Left lung (tissue), 10 donors: ENCODE measurements around the gene JMJD1C. TPM values are rescaled to one million over a fixed set of nuclear protein-coding genes. Genes with fewer than 3 reads are reported as not detected.
"Not testable (repeated sequence)": the region's sequence is repeated elsewhere in the genome, so short reads cannot be mapped to it uniquely, and the experiment has no call there.

ENCODE experiments used
- ATAC-seq: fragments of 200-7000 bp; cut with Tn5 transposase; one replicate; pipeline ENCODE4 v1.9.1; 2020; ENCODE audit warnings: moderate library complexity
- DNase-seq, 4 donors: peaks; one replicate each; pipeline ENCODE4 v3.0.0-alpha.2; 2013 to 2020
- H3K27ac ChIP-seq, 2 donors: fragments of 200-600 bp; sonication (generic) in 1 of 2; one replicate each; pipeline versions ENCODE4 v1.5.0 to v1.8.0; 2020 to 2021
- H3K27me3 ChIP-seq, 2 donors: fragments of 200-600 bp; sonication (generic) in 1 of 2; one replicate each; pipeline versions ENCODE4 v1.5.0 to v1.8.0; 2020 to 2021
- H3K36me3 ChIP-seq, 2 donors: fragments of 200-600 bp; sonication (generic) in 1 of 2; one replicate each; pipeline versions ENCODE4 v1.5.0 to v1.8.0; 2020 to 2021
- H3K4me1 ChIP-seq, 2 donors: fragments of 200-600 bp; one replicate each; pipeline ENCODE4 v1.8.0; 2021
- H3K4me3 ChIP-seq, 2 donors: fragments of 200-600 bp; sonication (generic) in 1 of 2; one replicate each; pipeline versions ENCODE4 v1.5.0 to v1.8.0; 2020 to 2021; ENCODE audit warnings: mild to moderate bottlenecking in 1 of 2
- H3K9me3 ChIP-seq, 2 donors: fragments of 200-600 bp; sonication (generic) in 1 of 2; one replicate each; pipeline versions ENCODE4 v1.5.0 to v1.8.0; 2020 to 2021
- intact Hi-C, 2 donors: fragments of 100-400 bp; cut with DNase I; formaldehyde crosslinking; loops; one replicate each; pipeline versions ENCODE4 v1.11.2 to v1.14.2; 2022
- polyA plus RNA-seq, 6 donors: library from polyadenylated mRNA; unstranded; fragments of 120-200 nt; gene quantifications; one replicate each; pipeline ENCODE4 v1.2.1, GENCODE V29; 2013; ENCODE audit not compliant: insufficient read length in 6 of 6
- total RNA-seq, 2 donors: library from RNA; stranded (reverse); fragmentation: NEBNext Ultra II Directional; extraction: Animal tissue kit (Norgen Biotek cat#: 25700); gene quantifications; one replicate each; pipeline ENCODE4 v1.2.1, GENCODE V29; 2021
- TF ChIP-seq, protein P1 (sequence below), 2 donors: fragments of 200-600 bp; sonication (generic) in 1 of 2; IDR thresholded peaks; one replicate each; pipeline versions ENCODE4 v1.5.0 to v1.8.0; 2021; ENCODE audit warnings: antibody characterized with exemption in 2 of 2
- donor health status: DM: no; HTN: yes; CAD: no.
- donor health status: DM: no; HTN: no; CAD: no.

The JMJD1C gene
- total and polyA plus RNA-seq, 8 donors, result 68.0 to 130 (median 98.6) TPM

DNA sequence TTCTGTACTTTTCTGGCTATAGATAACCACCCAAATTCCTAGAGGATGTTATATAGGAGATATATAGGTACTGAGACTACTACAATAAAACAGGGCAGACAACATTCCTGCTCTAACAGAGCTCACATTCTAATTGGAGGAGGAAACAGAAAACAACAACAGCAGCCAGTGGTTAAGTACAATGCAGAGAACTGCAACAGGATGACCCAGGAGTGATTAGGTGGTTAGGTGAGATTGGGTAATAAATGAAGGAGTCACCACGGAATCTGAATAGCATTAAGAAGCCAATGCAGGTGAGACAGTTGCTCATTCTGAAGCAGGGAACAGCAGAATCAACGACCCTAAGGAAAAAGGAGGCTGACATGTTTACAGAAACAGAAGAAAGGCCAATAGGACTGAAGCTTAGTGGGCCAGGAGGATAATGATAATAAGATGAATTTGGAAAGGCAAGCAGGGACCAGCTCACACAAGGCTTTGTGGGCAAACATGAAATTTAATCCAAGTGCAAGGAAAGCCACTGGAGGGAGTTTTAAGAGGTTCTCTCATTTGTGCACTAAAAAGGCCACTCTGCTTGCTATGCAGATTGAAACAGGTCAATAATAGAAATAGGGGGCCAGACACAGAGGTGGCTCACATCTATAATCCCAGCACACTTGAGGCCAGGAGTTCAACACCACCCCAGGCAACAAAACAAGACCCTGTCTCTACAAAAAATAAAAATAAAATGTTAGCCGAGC lies 38.5 kb upstream of the JMJD1C start:
- Histone ChIP-seq H3K36me3 (no peaks in the 10 kb centered on the region), H3K4me1 (peaks cover 0 to 12% of the 10 kb centered on the region in 2 donors), H3K27ac (no peak overlapping the region), H3K9me3 (no peaks in the 10 kb centered on the region), H3K4me3 (no peak overlapping the region), H3K27me3 (no peaks in the 10 kb centered on the region)
- no peak for ATAC-seq
- TF ChIP-seq, protein P1, sequence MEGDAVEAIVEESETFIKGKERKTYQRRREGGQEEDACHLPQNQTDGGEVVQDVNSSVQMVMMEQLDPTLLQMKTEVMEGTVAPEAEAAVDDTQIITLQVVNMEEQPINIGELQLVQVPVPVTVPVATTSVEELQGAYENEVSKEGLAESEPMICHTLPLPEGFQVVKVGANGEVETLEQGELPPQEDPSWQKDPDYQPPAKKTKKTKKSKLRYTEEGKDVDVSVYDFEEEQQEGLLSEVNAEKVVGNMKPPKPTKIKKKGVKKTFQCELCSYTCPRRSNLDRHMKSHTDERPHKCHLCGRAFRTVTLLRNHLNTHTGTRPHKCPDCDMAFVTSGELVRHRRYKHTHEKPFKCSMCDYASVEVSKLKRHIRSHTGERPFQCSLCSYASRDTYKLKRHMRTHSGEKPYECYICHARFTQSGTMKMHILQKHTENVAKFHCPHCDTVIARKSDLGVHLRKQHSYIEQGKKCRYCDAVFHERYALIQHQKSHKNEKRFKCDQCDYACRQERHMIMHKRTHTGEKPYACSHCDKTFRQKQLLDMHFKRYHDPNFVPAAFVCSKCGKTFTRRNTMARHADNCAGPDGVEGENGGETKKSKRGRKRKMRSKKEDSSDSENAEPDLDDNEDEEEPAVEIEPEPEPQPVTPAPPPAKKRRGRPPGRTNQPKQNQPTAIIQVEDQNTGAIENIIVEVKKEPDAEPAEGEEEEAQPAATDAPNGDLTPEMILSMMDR (IDR thresholded peaks at IDR 0.05), result no peak
- DNase-seq, result no peak
- intact Hi-C loops, result no loop called here

DNA sequence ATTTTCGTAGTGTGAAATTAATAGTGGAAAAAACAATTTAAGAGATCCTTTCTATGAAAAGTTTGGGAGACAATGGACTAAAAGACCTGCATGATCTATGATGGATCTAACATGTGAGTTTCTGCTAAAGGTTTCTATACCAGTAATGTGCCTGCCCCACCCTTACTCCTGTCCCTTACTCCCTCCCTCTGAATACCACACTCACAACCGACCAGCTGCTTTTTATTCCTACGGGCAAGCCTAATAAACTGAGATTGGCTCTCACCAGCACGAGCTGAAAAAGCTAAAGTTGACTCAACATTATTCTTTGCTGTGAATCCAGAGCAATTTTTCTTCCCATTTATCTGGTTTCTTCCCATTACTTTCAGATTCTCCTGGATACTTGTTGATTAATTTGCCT lies 37.6 kb upstream of the JMJD1C start:
- no peaks in the 10 kb centered on the region for H3K9me3 ChIP-seq
- ATAC-seq, result no peak
- no peak overlapping the region for H3K27ac ChIP-seq

DNA sequence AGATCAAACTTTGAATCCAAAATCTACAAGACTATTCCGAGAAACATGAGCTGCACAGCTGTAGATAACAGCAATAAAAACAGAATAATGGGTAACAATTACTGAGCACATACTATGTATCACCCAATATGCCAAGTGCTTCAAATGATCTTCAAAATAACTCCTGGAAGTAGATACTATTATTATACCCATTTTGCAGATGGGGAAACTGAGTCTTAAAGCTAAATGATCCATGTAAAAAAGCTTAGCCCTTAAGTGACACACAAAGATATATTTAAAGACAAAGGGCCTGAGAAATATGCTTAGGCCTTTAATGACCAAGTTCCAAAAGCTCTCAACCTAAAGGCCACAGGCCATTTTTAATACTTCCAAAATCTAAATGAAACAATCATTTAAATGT lies 37.1 kb upstream of the JMJD1C start:
- peaks cover 0 to 12% of the 10 kb centered on the region in 2 donors for H3K4me1 ChIP-seq
- TF ChIP-seq, protein P1 (IDR thresholded peaks at IDR 0.05), result no peak
- intact Hi-C loops, result no loop called here
- ATAC-seq (no peak), DNase-seq (no peak)
- no peaks in the 10 kb centered on the region for H3K9me3 ChIP-seq
- H3K27ac ChIP-seq, result no peak overlapping the region
- no peaks in the 10 kb centered on the region for H3K36me3 ChIP-seq
- no peak overlapping the region for H3K4me3 ChIP-seq
- no peaks in the 10 kb centered on the region for H3K27me3 ChIP-seq

More for the DNA sequence above, 37.6 kb upstream of the JMJD1C start:
- Histone ChIP-seq H3K36me3 (no peaks in the 10 kb centered on the region), H3K27me3 (no peaks in the 10 kb centered on the region), H3K4me1 (peaks cover 0 to 12% of the 10 kb centered on the region in 2 donors), H3K4me3 (no peak overlapping the region)
- intact Hi-C loops, result no loop called here
- TF ChIP-seq, protein P1 (IDR thresholded peaks at IDR 0.05), result no peak
- no peak for DNase-seq

DNA sequence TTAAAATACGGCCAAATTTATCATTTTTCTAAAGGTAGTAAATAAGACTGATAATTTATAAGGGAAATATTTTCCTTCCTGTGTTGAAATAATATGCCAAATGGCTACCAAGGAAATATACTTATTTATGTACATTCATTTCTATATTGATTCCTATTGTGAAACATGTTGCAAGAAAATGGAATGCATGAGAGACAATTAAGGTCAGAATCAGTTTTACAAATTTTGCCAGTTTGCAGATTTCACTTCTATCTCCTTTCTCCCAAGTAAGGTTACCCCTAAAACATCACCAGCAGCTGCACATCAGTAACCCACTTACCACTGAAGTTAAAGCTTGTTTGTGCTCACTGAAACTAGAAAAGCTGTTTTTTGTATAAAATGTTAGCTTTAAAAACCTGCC lies 36.2 kb upstream of the JMJD1C start:
- DNase-seq (no peak), ATAC-seq (no peak)
- Histone ChIP-seq H3K36me3 (no peaks in the 10 kb centered on the region), H3K27ac (no peak overlapping the region), H3K4me1 (peaks cover 0 to 17% of the 10 kb centered on the region in 2 donors), H3K4me3 (no peak overlapping the region), H3K9me3 (no peaks in the 10 kb centered on the region), H3K27me3 (no peaks in the 10 kb centered on the region)
- intact Hi-C loops, result no loop called here
- TF ChIP-seq, protein P1 (IDR thresholded peaks at IDR 0.05), result no peak

DNA sequence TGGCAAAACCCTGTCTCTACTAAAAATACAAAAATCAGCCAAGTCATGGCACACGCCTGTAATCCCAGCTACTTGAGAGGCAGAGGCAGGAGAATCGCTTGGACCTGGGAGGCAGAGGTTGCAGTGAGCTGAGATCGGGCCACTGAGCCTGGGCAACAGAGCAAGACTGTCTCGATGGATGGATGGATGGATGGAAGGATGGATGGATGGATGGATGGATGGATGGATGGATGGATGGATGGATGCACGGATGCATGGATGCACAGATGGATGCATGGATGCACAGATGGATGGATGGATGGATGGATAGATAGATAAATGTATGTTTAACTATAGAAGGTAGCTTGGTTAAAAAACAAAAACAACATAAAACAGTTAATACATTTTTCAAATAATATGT lies 34.8 kb upstream of the JMJD1C start:
- H3K4me1 ChIP-seq, result peaks cover 0 to 11% of the 10 kb centered on the region in 2 donors
- DNase-seq, H3K9me3 ChIP-seq, H3K27me3 ChIP-seq, ATAC-seq, H3K36me3 ChIP-seq, intact Hi-C loops, H3K4me3 ChIP-seq, H3K27ac ChIP-seq: not testable (repeated sequence)

DNA sequence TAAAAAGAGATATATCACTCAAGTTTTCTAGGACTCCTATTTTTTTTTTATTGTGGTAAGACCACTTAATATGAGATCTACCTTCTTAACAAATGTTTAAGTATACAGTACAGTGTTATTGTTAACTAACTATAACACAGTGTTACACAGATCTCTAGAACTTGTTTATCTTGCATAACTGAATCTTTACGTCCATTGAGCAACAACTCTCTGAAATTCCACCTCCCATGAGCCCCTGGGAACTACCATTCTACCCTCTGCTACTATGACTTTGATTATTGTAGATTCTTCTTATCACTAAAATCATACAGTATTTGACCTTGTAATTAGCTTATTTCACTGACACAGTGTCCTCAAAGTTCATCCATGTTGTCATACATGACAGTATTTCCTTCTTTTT lies 32.9 kb upstream of the JMJD1C start:
- Histone ChIP-seq H3K4me3 (no peak overlapping the region), H3K36me3 (no peaks in the 10 kb centered on the region), H3K9me3 (no peaks in the 10 kb centered on the region), H3K27me3 (no peaks in the 10 kb centered on the region), H3K4me1 (peaks cover 0 to 5% of the 10 kb centered on the region in 2 donors), H3K27ac (no peak overlapping the region)
- intact Hi-C loops, result no loop called here
- ATAC-seq, result no peak
- DNase-seq, result no peak
- TF ChIP-seq, protein P1 (IDR thresholded peaks at IDR 0.05), result no peak
